8988T (cell line): ENCODE results near the gene GPRIN3.

Experiments
- DNase-seq: peaks from one replicate; pipeline ENCODE4 v3.0.0; 2011

Gene GPRIN3

DNA sequence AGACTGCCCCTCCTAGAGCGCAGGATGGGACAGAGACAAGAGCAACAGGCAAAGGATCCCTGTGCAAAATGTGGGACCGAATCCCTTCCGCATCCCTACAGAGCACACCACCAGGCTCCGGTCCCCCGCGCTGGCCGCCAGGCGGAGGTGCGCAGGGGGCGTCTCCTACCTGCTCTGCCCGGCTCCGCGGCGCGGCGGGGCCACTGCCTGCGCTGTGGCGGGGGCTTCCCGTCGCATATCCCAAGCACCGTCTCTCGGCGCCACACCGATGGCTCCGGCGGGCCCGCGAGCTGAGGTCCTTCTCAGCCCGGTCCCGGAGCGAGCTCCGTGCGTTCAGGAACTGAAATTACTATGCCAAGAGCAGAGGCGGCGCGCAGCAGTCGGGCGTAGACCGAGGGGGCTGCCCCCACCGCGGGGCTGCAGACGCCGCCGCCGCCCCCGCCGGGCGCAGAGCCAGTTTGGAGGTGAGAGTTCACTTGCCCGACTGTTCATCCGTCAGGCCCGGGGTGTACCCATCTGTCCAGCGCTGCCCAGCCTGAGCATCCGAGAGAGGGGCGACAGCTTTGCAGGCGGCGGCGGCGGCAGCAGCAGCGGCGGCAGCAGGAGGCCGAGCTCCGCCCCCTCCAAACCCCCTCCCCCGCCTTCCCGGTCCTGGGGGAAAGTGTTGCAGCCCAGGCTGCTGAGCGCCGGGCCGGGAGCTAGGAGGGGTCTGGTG is at the start of gene GPRIN3:
Gene GPRIN3, minus strand, starts transcription at position 355 of the 715 bp plus-strand sequence. CDS start 57,690 bp downstream, outside the sequence.
- DNase-seq, result peak; percentile 17

GRCh38 chr4:89357340-89357739 is 49.7 kb upstream of the GPRIN3 start:
- no peak for DNase-seq

- DNase-seq, result no peak
These were observed 48.5 kb upstream of the GPRIN3 start for GRCh38 chr4:89356086-89356485.

- DNase-seq, result no peak
These were observed 45.9 kb upstream of the GPRIN3 start for GRCh38 chr4:89353514-89353913.

GRCh38 chr4:89352541-89352940 is 44.9 kb upstream of the GPRIN3 start:
- DNase-seq, result no peak

GRCh38 chr4:89351201-89351600 is 43.6 kb upstream of the GPRIN3 start:
- DNase-seq, result no peak

GRCh38 chr4:89347363-89348025 is 39.9 kb upstream of the GPRIN3 start:
- DNase-seq, result no peak

DNA sequence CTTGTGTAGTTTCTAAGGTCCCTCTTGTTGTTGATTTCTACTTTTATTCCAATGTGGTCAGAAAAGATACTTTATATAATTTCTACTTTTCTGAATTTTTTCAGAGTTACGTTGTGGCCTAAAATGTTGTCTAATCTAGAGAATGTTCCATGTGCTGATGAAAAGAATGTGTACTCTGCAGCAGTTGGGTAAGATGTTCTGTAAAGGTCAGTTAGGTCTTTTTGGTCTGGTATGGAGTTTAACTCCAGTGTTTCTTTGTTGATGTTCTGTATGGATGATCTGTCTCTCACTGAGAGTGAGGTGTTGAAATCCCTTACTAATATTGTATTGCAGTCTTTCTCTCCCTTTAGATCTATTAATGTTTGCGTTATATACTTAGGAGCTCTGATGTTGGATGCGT is 37.0 kb upstream of the GPRIN3 start:
- no peak for DNase-seq

DNA sequence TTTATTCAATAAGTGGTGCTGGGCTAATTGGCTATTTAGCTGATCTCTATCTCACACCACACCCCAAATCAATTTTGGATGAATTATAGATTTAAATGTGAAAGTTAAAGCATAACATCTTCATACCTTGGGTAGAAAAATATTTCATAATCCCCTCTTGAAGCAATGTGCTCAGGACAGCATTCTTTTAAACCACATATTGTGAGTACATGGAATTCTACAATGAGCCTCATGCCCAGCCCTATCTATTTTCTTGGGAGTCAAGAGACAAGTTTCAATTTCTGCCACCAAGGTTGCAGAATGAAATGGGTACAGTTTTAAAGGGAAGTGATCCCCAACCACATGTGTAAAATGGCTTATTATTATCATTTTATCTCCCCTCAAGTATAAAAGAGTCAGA is 30.6 kb upstream of the GPRIN3 start:
- no peak for DNase-seq

GRCh38 chr4:89337681-89338080 is 30.1 kb upstream of the GPRIN3 start:
- no peak for DNase-seq

DNA sequence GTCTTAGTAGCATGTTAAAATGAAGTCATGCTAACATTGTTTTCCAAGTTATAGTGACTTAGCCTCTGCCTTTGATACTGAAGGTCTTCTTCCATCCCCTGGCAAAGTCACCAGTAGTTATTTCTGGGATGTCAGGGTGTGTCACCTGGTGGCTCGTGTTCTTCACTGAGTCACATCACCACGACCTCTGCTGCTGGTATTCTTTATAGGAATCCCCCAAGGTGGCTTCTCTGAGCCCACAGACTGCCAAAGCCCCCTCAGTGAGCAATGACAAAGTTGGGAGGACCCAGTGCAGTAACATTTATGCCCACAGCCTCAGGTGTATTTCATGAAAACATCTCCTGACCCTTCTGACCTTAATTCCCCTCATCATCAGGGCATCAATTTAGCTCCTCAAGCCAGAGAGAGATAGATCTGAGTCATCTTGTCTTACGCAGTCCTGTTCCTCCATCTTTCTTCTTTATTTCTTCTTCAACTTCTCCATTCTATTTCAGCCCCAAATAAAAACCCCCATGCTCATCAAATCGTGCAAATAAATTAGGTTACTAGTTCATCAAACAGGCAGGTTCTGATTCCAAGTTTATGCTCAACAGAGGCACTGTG is 29.3 kb upstream of the GPRIN3 start:
- DNase-seq, result no peak

DNA sequence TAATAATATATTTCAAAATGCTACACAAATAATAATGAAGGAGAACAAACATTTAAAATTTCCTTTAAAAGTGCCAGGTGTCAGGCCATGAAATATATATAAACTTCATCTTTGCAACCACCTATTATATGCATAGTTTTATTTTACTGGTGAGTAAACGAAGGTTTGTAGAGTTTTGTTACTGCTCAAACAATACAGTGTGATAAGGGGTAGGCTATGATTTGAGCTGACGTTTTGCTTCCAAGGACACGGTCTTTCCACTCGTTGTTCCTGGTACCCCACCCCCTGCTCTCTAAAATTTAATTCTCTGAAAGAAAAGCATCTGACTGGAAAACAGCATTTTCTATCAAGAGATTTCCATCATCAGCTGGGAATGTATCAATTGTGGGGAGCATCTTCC is 27.2 kb upstream of the GPRIN3 start:
- no peak for DNase-seq

DNA sequence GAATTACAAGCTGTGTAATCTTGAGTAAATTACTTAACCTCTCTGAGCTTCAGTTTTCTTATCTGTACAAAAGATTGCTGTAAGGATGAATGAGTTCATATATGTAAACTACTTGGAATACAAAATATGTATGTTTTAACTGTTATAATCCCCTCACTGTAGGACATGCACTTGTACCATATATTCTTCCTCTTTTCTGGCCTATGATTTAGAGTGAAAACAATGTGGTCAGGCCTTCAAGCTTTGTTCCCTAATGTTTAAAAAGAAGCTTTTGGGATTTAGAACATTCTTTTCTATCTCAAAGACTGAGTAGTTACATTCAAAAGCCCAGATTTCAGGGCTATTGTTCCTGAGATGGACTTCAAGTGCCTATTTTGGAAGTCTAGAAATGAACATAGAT is 26.7 kb upstream of the GPRIN3 start:
- no peak for DNase-seq

GRCh38 chr4:89331686-89332544 is 24.3 kb upstream of the GPRIN3 start:
- DNase-seq, result no peak

- no peak for DNase-seq
These were observed 23.6 kb upstream of the GPRIN3 start for GRCh38 chr4:89331197-89331596.

DNA sequence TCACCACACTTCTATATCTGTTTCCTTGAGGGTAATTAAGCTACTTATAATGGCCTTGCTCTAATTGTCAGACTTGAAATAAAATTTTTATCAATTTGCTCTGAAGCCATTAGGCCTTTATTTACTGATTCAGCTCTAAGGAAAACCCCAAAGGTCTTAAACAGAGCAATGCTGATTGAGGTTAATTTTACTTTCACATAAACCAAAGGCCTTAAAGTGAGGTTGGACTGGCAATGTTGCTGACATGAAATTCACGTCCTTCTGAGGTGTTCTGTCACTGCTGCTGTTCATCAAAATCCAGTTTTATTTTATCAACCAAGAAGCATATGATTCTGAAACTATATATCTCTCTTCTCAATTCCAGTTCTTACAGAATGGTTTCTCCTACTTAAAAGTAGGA is 21.7 kb upstream of the GPRIN3 start:
- DNase-seq, result no peak

DNA sequence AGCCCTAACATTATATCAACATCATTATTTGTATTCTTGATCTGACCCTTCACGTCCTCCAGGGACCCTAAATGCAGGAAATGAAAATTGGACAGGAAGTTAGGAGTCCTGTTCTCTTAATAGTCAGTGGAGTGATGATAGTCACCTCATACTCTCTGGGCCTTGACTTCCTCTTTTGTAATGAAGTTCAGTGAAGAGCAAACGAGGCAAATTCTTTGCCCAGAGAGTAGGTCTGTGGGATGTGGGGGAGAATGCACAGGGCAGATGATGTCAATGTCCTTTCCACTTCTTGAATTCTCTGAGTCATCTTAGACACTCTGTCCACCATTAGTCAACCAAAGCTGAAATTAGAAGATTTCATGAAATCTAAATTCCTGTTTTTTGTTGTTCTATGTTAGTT is 17.1 kb upstream of the GPRIN3 start:
- DNase-seq, result no peak

GRCh38 chr4:89322671-89323070 is 15.1 kb upstream of the GPRIN3 start:
- no peak for DNase-seq

DNA sequence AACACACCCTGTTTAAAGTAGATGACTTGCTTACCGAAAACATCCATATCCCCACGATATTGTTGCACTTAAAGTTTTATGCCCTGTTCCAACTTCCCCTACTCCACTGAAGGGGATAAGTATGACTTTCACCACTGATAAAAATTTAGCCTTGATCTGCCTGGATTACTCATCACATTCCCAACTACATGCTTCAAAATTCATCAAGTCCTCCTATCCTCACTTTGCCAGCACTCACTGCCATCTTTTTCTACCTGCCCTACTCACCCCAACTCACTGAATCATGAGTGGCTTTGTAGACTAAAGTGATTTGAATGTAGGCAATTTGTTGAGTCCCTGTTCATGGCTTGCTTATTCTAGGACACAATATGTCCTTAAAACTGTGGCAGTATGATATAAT is 12.2 kb upstream of the GPRIN3 start:
- DNase-seq, result no peak

GRCh38 chr4:89316931-89317366 is 9.3 kb upstream of the GPRIN3 start:
- no peak for DNase-seq

DNA sequence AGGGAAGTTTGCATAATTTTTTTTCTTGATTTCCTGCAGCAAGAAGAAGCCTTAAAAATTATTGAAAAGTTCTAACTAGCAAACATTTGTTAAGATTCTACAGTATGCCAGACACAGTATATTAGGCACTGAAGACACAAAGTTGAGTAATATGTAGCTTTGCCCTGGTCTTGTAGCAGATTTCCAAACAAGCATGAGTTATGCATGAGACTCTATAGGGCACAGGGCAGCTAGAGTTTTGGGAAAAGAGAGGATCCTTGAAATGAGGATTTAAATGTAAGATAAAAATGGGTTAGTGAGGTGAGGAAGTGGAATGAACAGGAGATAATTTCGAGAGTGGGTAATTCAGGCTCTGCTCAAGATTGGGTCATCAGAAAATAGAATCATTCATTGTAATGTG is 8.6 kb upstream of the GPRIN3 start:
- DNase-seq, result no peak

- no peak for DNase-seq
These were observed 6.7 kb upstream of the GPRIN3 start for GRCh38 chr4:89314291-89314690.

DNA sequence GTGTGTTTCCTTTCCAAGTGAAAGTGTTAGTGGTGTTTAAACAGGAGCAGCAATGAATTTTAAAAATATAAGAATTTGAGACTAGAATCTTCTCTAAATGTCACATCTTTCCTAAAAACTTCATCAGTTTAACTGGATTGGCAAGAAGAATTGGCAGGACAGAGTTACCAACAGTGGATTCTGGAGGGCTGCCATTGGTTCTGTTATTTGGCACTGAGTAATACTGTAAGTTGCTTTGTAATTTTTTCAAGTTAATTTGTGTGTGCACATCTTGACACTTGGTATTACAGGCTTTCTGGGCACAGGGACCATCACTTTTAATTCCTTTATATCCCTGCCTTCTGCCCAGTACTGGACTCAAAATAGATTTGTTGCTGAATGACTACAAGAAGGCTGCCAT is 4.5 kb upstream of the GPRIN3 start:
- DNase-seq, result no peak
